Measurements from ENCODE around the gene RTN1. TPM values are rescaled to one million over a fixed set of nuclear protein-coding genes. Genes with fewer than 3 reads are reported as not detected.

Gene RTN1
- total RNA-seq, 1 donor from 2014 or later: 518 TPM

DNA sequence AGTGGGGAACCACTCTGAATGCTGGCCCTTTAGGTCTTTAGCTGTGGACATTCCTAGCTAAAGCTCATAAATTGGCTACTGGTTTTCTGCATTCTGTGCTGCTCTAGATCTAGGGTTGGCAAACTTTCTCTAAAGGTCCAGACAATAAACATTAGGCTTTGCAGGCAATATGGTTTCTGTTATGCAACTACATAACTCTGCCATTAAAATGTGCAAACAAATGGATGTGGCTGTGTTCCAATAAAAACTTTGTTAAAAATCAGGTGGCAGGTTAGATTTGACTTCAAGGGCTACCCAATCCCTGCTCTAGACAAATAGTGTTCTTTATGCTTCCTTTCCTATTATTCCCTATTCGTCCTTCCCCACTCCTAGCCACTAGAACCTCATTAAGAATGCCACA lies 42.6 kb upstream of the RTN1 start:
- TF ChIP-seq, protein P1, sequence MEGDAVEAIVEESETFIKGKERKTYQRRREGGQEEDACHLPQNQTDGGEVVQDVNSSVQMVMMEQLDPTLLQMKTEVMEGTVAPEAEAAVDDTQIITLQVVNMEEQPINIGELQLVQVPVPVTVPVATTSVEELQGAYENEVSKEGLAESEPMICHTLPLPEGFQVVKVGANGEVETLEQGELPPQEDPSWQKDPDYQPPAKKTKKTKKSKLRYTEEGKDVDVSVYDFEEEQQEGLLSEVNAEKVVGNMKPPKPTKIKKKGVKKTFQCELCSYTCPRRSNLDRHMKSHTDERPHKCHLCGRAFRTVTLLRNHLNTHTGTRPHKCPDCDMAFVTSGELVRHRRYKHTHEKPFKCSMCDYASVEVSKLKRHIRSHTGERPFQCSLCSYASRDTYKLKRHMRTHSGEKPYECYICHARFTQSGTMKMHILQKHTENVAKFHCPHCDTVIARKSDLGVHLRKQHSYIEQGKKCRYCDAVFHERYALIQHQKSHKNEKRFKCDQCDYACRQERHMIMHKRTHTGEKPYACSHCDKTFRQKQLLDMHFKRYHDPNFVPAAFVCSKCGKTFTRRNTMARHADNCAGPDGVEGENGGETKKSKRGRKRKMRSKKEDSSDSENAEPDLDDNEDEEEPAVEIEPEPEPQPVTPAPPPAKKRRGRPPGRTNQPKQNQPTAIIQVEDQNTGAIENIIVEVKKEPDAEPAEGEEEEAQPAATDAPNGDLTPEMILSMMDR (IDR thresholded peaks at IDR 0.05; ENCODE audit: partially characterized antibody, unreplicated experiment): no peak
- no peaks in the 10 kb centered on the region for H3K9me3 Mint-ChIP-seq (ENCODE audit: unreplicated experiment)
- no peak overlapping the region for H3K27ac Mint-ChIP-seq (ENCODE audit: unreplicated experiment)
- no peak overlapping the region for H3K4me3 Mint-ChIP-seq (ENCODE audit: unreplicated experiment)
- H3K4me1 Mint-ChIP-seq (ENCODE audit: low read depth, unreplicated experiment): peaks cover under 1% of the 10 kb centered on the region
- H3K36me3 Mint-ChIP-seq (ENCODE audit: unreplicated experiment): no peaks in the 10 kb centered on the region
- H3K27me3 Mint-ChIP-seq (ENCODE audit: unreplicated experiment): no peaks in the 10 kb centered on the region
- DNase-seq: no peak

DNA sequence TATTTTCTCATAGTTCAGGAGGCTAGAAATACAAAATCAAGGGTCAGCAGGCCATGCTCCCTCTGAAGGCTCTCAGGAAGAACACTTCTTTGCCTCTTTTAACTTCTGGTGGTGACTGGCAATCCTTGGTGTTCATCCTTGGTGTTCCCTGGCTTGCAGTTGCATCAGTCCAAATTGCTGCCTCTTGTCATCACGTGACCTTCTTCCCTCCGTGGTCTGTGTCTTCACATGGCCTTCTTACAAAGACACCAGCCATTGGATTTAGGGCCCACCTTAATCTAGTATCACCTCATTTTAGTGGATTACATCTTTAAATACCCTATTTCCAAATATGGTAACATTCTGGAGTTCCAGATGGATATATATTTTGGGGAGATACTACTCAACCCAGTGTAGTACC lies 41.9 kb upstream of the RTN1 start:
- no peaks in the 10 kb centered on the region for H3K4me1 Mint-ChIP-seq (ENCODE audit: low read depth, unreplicated experiment)
- DNase-seq: no peak
- no peaks in the 10 kb centered on the region for H3K27me3 Mint-ChIP-seq (ENCODE audit: unreplicated experiment)
- TF ChIP-seq, protein P1 (IDR thresholded peaks at IDR 0.05; ENCODE audit: partially characterized antibody, unreplicated experiment): no peak
- no peak overlapping the region for H3K27ac Mint-ChIP-seq (ENCODE audit: unreplicated experiment)
- no peak overlapping the region for H3K4me3 Mint-ChIP-seq (ENCODE audit: unreplicated experiment)
- H3K9me3 Mint-ChIP-seq (ENCODE audit: unreplicated experiment): no peaks in the 10 kb centered on the region
- H3K36me3 Mint-ChIP-seq (ENCODE audit: unreplicated experiment): no peaks in the 10 kb centered on the region

GRCh38 chr14:59905188-59905587 lies 34.6 kb upstream of the RTN1 start:
- H3K27ac Mint-ChIP-seq (ENCODE audit: unreplicated experiment): no peak overlapping the region
- H3K27me3 Mint-ChIP-seq (ENCODE audit: unreplicated experiment): no peaks in the 10 kb centered on the region
- no peak overlapping the region for H3K4me3 Mint-ChIP-seq (ENCODE audit: unreplicated experiment)
- DNase-seq: no peak
- H3K9me3 Mint-ChIP-seq (ENCODE audit: unreplicated experiment): no peaks in the 10 kb centered on the region
- TF ChIP-seq, protein P1 (IDR thresholded peaks at IDR 0.05; ENCODE audit: partially characterized antibody, unreplicated experiment): no peak
- H3K4me1 Mint-ChIP-seq (ENCODE audit: low read depth, unreplicated experiment): no peaks in the 10 kb centered on the region
- no peaks in the 10 kb centered on the region for H3K36me3 Mint-ChIP-seq (ENCODE audit: unreplicated experiment)

- H3K4me1 Mint-ChIP-seq (ENCODE audit: low read depth, unreplicated experiment): no peaks in the 10 kb centered on the region
- H3K27me3 Mint-ChIP-seq (ENCODE audit: unreplicated experiment): no peaks in the 10 kb centered on the region
- no peak overlapping the region for H3K27ac Mint-ChIP-seq (ENCODE audit: unreplicated experiment)
- no peak overlapping the region for H3K4me3 Mint-ChIP-seq (ENCODE audit: unreplicated experiment)
- no peaks in the 10 kb centered on the region for H3K36me3 Mint-ChIP-seq (ENCODE audit: unreplicated experiment)
- TF ChIP-seq, protein P1 (IDR thresholded peaks at IDR 0.05; ENCODE audit: partially characterized antibody, unreplicated experiment): no peak
- no peaks in the 10 kb centered on the region for H3K9me3 Mint-ChIP-seq (ENCODE audit: unreplicated experiment)
- no peak for DNase-seq
Measured at GRCh38 chr14:59904184-59904583, 33.6 kb upstream of the RTN1 start.

DNA sequence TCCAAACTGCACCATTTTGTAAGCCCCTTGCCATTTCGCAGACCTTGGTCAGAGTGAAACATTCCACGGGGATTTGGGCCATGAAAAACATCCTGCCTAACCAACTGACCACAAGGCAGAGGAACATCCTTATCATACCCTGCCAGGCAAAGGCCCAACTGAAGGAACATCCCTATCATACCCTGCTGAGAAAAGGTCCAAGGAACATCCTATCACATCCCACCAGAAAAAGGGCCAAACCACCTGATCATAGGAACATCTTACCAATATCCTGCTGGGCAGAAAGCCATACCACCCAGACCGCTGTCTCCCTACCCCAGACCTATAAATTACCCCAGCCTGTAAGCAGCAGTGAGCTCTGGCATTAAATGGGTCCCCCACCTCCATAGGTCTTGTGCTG lies 30.0 kb upstream of the RTN1 start:
- H3K9me3 Mint-ChIP-seq (ENCODE audit: unreplicated experiment): no peaks in the 10 kb centered on the region
- no peaks in the 10 kb centered on the region for H3K36me3 Mint-ChIP-seq (ENCODE audit: unreplicated experiment)
- no peak overlapping the region for H3K4me3 Mint-ChIP-seq (ENCODE audit: unreplicated experiment)
- no peaks in the 10 kb centered on the region for H3K27me3 Mint-ChIP-seq (ENCODE audit: unreplicated experiment)
- H3K27ac Mint-ChIP-seq (ENCODE audit: unreplicated experiment): no peak overlapping the region
- DNase-seq: no peak
- TF ChIP-seq, protein P1 (IDR thresholded peaks at IDR 0.05; ENCODE audit: partially characterized antibody, unreplicated experiment): no peak
- H3K4me1 Mint-ChIP-seq (ENCODE audit: low read depth, unreplicated experiment): no peaks in the 10 kb centered on the region

Data from glutamatergic neuron (in vitro differentiated cells).